Astrocyte of the spinal cord (primary cell): ENCODE data around the gene PINK1.

ENCODE experiments used
- DNase-seq: peaks from one replicate; pipeline ENCODE4 v3.0.0; 2011; ENCODE audit warnings: low read depth, low spot score
- H3K4me3 ChIP-seq: 2 replicates; pipeline ENCODE4 v1.5.1; 2011; ENCODE audit warnings: low read depth, mild to moderate bottlenecking, low read length, moderate library complexity
- CTCF ChIP-seq: IDR thresholded peaks from 2 replicates; pipeline ENCODE4 v1.5.1; 2012; ENCODE audit warnings: low read depth, mild to moderate bottlenecking, low read length, inconsistent platforms
- in situ Hi-C: cut with HindIII; loops from 2 replicates; pipeline ENCODE4 v1.10.0; 2017; ENCODE audit warnings: low sequenced_read_pairs

Gene PINK1

GRCh38 chr1:20636785-20637347, 3.6 kb downstream of the PINK1 start:
- no peak for TF ChIP-seq CTCF
- no peak for DNase-seq
- H3K4me3 ChIP-seq, result no peak overlapping the region
- in situ Hi-C loops, result no loop called here

- DNase-seq, result peak; percentile 52
- H3K4me3 ChIP-seq, result no peak overlapping the region
- TF ChIP-seq CTCF, result peak; percentile 76
- in situ Hi-C loops, result no loop called here
Observed at GRCh38 chr1:20640183-20640597, 6.9 kb downstream of the PINK1 start.

DNA sequence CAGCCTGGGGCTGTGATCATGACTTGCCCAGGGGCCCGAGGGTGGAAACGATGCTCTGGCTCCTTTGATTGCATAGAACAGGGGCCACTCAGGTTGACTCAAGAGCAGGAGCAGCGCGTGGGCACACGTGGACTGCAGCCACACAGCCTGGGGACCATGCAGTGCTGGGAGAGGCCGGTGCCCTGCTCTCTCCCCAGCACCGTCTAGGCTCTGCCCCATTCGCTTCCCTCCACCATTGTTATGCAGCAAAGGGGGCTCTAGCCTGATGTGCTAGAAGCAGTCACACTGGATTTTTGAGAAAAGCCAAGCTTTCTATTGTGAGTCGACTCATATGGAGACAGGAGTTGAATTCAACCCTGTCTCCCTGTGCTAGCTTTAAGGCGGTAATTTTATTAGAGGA, 8.7 kb downstream of the PINK1 start:
- TF ChIP-seq CTCF, result no peak
- DNase-seq, result no peak
- H3K4me3 ChIP-seq, result no peak overlapping the region
- in situ Hi-C loops, result no loop called here

- in situ Hi-C loops, result no loop called here
- TF ChIP-seq CTCF, result no peak
- no peak overlapping the region for H3K4me3 ChIP-seq
- DNase-seq, result no peak
Observed at GRCh38 chr1:20643080-20643479, 9.8 kb downstream of the PINK1 start.

DNA sequence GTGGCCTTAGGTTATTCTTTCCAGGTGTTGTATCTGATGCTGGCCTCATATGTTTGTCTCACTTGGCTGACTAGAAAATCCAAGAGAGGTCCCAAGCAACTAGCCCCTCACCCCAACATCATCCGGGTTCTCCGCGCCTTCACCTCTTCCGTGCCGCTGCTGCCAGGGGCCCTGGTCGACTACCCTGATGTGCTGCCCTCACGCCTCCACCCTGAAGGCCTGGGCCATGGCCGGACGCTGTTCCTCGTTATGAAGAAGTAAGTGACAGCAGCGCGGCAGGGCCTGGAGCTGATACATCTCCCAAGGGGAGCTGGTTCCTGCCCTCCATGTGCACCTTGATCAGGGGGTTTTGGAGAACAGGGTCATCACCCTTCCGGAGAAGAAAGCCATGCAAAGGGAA, 11.2 kb downstream of the PINK1 start:
- H3K4me3 ChIP-seq, result no peak overlapping the region
- TF ChIP-seq CTCF, result no peak
- DNase-seq, result no peak
- in situ Hi-C loops, result no loop called here

GRCh38 chr1:20645414-20645813, 12.2 kb downstream of the PINK1 start:
- no peak for TF ChIP-seq CTCF
- H3K4me3 ChIP-seq, result no peak overlapping the region
- no peak for DNase-seq
- in situ Hi-C loops, result no loop called here

GRCh38 chr1:20648438-20648837, 15.2 kb downstream of the PINK1 start:
- TF ChIP-seq CTCF, result no peak
- DNase-seq, result no peak
- in situ Hi-C loops, result no loop called here
- no peak overlapping the region for H3K4me3 ChIP-seq
